Occipital lobe (tissue), 2 donors: Measurements from ENCODE around the gene TCEA2. TPM values are rescaled to one million over a fixed set of nuclear protein-coding genes. Genes with fewer than 3 reads are reported as not detected.

ENCODE experiments used
- DNase-seq: peaks from one replicate; lab custom pipeline; 2025; lab: John Stamatoyannopoulos, UW
- total RNA-seq: library from RNA; depleted of rRNA; stranded (reverse); fragments of >200 nt; gene quantifications from one replicate; pipeline ENCODE4 v1.2.3, GENCODE V29; 2014

The TCEA2 gene
- total RNA-seq, 1 donor from 2014 or later, result 36.0 TPM

- peak; percentile 38 for DNase-seq
Measured at GRCh38 chr20:64092258-64093012, 29.4 kb downstream of the TCEA2 start.

DNA sequence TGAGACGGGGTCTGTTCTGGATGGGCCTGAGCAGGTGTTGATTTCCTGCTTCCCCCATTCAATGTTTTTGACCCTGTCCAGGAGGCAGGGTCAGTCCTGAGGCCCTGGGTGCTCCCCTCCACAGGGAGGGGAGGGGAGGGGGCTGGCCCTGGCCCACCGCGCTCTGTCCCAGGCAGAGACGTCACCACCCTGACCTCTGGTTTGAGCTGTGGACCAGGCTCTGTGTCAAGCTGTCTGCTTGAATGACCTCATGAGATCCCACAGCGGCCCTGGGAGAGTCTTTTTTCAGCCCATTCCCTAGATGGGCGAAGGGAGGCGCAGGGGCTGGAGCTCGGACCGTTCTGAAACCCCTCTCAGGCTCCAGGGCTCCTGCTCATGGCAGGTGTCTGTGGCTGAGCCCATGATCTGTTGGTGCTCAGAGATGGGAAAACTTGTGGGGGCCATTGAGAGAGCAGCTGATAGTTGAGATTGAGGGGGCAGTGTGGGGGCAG is 30.1 kb downstream of the TCEA2 start:
- DNase-seq, result no peak

GRCh38 chr20:64095455-64095854 is 32.5 kb downstream of the TCEA2 start:
- no peak for DNase-seq

DNA sequence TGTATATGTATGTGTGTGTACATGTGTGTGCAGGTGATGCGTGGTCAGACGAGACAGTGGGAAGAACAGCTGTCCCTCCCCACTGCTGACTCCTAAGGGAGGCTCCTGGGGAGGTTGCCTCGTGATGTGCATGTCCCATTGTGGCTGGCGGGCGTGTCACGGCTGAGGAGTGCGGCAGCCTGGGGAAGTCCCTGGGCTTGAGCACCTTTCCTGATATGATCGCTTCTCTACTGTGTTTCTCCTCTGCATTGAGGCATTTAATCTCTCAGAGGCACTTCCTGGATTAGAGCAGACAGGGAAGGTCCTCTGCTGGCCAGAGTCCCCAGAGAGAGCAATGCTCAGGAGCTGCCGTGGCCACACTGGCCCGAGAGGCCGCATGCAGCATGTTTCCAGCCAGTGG is 32.9 kb downstream of the TCEA2 start:
- DNase-seq, result no peak

GRCh38 chr20:64096535-64096934 is 33.5 kb downstream of the TCEA2 start:
- DNase-seq, result no peak

DNA sequence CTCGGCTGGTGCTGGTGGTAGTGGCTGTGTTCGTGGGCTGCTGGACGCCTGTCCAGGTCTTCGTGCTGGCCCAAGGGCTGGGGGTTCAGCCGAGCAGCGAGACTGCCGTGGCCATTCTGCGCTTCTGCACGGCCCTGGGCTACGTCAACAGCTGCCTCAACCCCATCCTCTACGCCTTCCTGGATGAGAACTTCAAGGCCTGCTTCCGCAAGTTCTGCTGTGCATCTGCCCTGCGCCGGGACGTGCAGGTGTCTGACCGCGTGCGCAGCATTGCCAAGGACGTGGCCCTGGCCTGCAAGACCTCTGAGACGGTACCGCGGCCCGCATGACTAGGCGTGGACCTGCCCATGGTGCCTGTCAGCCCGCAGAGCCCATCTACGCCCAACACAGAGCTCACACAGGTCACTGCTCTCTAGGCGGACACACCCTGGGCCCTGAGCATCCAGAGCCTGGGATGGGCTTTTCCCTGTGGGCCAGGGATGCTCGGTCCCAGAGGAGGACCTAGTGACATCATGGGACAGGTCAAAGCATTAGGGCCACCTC is 35.5 kb downstream of the TCEA2 start:
- no peak for DNase-seq

DNA sequence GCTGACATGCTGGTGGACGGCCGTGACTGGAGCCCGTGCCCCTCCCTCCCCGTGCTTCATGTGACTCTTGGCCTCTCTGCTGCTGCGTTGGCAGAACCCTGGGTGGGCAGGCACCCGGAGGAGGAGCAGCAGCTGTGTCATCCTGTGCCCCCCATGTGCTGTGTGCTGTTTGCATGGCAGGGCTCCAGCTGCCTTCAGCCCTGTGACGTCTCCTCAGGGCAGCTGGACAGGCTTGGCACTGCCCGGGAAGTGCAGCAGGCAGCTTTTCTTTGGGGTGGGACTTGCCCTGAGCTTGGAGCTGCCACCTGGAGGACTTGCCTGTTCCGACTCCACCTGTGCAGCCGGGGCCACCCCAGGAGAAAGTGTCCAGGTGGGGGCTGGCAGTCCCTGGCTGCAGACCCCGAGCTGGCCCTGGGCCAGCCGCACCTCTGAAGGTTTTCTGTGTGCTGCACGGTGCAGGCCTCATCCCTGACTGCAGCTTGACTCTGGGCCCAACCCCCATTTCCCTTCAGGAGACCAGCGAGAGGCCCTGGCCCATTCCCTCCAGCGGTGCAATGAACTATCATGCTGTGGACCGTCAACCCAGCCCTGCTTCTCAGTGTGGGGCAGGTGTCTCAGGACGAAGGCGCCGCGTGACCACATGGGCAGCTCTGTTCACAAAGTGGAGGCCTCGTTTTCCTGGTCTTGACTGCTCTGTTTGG is 36.2 kb downstream of the TCEA2 start:
- DNase-seq, result no peak

DNA sequence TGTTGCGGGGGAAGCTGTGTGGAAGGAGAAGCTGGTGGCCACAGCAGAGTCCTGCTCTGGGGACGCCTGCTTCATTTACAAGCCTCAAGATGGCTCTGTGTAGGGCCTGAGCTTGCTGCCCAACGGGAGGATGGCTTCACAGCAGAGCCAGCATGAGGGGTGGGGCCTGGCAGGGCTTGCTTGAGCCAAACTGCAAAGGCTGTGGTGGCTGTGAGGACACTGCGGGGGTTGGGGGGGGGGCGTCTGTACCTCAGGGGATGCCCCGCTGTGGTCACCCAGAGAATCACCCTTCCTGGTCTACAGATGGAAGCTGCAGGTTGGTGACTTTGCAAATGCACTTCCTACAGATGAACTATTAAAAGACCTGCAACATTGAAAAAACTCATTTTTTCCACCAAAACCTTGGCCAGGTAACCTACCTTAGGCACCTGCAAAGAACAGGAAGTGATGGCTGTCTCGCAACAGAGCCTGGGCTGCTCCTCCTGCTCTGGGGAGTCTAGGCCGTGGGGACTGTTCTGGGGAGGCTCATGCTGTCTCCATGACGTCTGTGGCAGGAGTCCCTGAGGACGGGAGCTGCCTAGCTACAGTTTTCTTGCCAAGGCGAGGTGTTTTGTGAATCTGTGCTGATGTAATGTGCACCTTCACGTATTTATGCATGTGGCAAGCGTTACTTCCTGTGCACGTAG is 37.0 kb downstream of the TCEA2 start:
- no peak for DNase-seq

DNA sequence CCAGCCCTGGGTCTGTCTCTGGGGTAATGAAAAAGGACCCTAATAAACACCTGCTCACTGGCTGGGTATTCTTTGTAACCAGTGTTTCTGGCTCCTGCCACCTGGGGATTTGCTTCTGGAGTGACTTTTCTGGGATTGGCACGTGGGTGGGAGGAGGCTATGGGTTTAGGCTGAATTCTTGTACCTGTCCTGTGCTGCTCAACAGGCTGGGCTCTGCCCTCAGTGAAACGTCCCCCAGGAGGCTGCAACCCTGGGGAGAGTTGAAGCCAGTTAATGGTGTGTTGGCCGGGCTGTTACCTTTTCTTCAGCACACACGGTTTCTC is 37.5 kb downstream of the TCEA2 start:
- DNase-seq, result no peak

DNA sequence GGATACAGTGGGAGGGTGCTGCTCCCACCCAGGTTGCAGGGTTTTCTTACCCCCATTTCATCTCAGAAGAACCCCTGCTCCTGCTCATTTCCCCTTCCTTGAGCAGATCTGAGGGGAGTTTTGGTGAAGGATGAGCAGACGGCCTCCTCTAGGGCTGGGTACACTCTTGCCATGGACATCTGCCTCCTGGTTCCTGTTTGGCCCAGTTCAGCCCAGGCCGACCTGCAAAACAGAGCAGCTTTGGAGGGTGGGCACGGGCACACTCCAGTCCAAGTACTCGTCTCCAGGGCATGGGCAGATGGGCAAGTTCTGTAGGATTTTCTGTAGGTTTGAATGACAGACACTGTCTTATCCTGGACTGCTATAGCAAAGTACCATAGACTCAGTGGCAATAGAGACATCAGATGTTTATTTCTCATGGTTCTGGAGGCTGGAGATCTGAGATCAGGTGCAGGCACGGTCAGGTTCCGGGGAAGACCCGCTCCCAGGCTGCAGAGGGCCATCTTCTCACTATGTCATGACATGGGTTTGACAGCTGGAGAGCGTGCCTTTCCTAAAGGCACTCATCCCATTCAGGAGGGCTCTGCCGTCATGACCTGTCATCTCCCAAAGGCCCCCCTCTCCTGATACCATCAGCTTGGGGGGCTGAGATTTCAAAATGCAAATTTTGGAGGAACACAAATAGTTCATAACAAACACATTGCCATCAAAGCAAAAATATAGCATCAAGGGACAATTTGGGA is 38.1 kb downstream of the TCEA2 start:
- no peak for DNase-seq

DNA sequence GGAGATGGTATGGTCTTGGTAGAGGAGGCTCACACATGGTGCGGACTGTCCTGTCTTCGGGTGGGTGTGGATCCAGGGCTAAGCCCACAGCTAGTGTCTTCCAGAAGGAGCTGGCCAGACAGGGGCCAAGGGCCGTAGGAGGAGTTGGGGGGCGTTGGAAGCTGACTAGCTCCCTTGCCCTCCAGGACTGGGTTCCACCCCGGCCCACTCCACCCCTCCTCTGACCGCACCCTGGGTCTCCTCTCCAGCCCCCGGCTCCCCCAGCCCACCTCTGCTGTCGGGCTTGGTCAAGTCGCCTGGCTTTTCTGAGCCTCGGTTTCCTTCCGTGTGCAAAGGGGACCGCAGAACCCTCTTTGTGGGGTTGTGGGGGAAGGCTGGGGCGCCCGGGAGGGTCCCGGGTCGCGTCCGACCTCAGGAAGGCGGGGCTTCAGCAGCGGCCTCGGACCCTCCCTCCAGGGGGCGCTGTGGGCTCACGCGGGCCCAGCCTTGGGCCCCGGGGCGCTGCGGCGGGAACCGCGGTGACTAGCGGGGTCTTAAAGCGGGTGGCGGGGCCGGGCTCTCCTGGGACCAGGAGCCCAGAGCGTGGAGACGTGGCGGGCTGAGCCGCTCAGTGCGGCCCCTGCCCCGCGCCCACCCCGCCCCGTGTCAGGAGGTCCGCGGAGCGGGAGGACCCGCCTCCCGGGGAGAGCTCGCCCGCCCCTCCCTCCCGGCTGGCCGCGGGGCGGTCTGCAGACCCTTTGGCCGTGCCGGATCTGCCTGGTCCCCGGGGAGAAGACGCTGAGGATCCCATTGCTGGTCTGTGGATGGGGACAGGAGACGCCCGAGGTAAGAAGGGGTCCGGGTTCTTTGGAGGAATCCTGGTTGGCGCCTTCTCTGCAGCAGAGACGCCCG is 39.0 kb downstream of the TCEA2 start:
- DNase-seq, result no peak

- DNase-seq, result peak; percentile 74
Measured at GRCh38 chr20:64102647-64103354, 39.8 kb downstream of the TCEA2 start.

- no peak for DNase-seq
Measured at GRCh38 chr20:64103871-64104666, 41.1 kb downstream of the TCEA2 start.

GRCh38 chr20:64104667-64105451 is 41.9 kb downstream of the TCEA2 start:
- DNase-seq, result no peak

- no peak for DNase-seq
Measured at GRCh38 chr20:64105846-64106434, 42.9 kb downstream of the TCEA2 start.

- DNase-seq, result no peak
Measured at GRCh38 chr20:64106435-64106961, 43.5 kb downstream of the TCEA2 start.

DNA sequence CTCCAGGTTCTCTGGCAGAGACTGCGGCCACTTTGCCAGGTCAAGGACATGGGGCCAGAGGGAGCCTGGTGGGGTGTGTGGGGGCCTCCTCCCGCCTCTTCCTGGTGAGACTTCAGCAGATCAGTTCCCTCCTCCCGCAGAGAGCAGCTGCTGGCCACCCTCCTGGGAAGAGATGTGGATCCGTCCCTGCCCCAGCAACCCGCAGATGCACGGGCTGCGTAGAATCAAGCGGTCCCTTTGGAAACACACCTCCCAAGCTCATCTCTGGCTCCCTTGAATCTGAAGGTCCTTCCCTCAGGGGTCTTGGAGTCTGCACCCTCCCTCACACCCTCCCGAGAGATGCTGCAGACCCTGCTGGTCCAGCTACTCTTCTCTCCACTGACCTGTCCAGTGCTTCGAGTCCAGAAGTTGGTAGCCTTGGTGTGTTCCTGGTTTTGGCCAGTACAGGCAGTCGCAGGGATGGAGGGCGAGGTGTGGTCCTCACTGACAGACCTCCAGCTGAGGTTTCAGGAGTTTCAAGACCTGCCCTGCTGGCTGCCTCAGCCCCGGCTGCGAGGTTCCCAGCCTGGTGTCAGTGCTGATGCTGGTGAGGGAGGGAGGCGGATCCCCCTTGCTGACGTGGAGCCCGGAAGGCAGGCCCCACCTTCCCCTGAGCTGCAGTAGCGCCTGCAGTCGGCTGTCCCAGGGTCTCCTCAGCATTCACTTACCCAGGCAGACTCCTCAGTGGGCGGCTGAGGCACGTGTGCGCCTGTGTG is 44.2 kb downstream of the TCEA2 start, which contains the start of gene NPBWR2:
TSS of gene NPBWR2 (minus strand) at position 585 of the 755 bp plus-strand sequence. CDS start 734 bp downstream, outside the sequence.
- no peak for DNase-seq
